Measurements from ENCODE around the gene CFL2.
A peak's percentile ranks its signal among the peaks of the same experiment; 100 is the strongest.

The CFL2 gene

GRCh38 chr14:34699873-34700621 is 14.3 kb downstream of the CFL2 start (continued):
- peak; percentile 41; the same call in 1 of the 2 replicates for TF ChIP-seq ZNF518A (tag by site-specific recombination; conservative IDR thresholded peaks at IDR 0.05; ENCODE audit: low read depth)
- TF ChIP-seq ZSCAN16 (tag by site-specific recombination; IDR thresholded peaks at IDR 0.05) = no peak
- no peak for TF ChIP-seq ZNF514 (tag by site-specific recombination; IDR thresholded peaks at IDR 0.05)
- peak; percentile 14; the same call in 1 of the 2 replicates for TF ChIP-seq ZNF513 (tag by site-specific recombination; IDR thresholded peaks at IDR 0.05)
- peak; percentile 83; the same call in 1 of the 2 replicates for TF ChIP-seq ZSCAN23 (tag by site-specific recombination; IDR thresholded peaks at IDR 0.05)
- no peak for TF ChIP-seq ZNF670 (tag by site-specific recombination; IDR thresholded peaks at IDR 0.05; ENCODE audit: low read depth)
- TF ChIP-seq ZNF660 (tag by site-specific recombination; IDR thresholded peaks at IDR 0.05) = no peak
- TF ChIP-seq ZNF311 (tag by site-specific recombination; IDR thresholded peaks at IDR 0.05; ENCODE audit: borderline replicate concordance) = no peak
- TF ChIP-seq PRDM10 (tag by site-specific recombination; IDR thresholded peaks at IDR 0.05) = peak; percentile 90
- TF ChIP-seq FEZF1 (tag by site-specific recombination; IDR thresholded peaks at IDR 0.05) = peak; percentile 66
- TF ChIP-seq KLF16 (tag by site-specific recombination; IDR thresholded peaks at IDR 0.05) = 0 out of 2 replicates have a peak, but pooled peaks have one; percentile 37
- TF ChIP-seq, protein P1, sequence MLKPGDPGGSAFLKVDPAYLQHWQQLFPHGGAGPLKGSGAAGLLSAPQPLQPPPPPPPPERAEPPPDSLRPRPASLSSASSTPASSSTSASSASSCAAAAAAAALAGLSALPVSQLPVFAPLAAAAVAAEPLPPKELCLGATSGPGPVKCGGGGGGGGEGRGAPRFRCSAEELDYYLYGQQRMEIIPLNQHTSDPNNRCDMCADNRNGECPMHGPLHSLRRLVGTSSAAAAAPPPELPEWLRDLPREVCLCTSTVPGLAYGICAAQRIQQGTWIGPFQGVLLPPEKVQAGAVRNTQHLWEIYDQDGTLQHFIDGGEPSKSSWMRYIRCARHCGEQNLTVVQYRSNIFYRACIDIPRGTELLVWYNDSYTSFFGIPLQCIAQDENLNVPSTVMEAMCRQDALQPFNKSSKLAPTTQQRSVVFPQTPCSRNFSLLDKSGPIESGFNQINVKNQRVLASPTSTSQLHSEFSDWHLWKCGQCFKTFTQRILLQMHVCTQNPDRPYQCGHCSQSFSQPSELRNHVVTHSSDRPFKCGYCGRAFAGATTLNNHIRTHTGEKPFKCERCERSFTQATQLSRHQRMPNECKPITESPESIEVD (tag by site-specific recombination; IDR thresholded peaks at IDR 0.05) = peak; percentile 91; the same call in 1 of the 2 replicates
- no peak for TF ChIP-seq ZNF792 (tag by site-specific recombination; IDR thresholded peaks at IDR 0.05)
- TF ChIP-seq ZNF837 (tag by site-specific recombination; IDR thresholded peaks at IDR 0.05) = no peak
- no peak for TF ChIP-seq ZNF571 (tag by site-specific recombination; IDR thresholded peaks at IDR 0.05)
- TF ChIP-seq ZNF26 (tag by site-specific recombination; IDR thresholded peaks at IDR 0.05) = no peak
- no peak for TF ChIP-seq ZNF521 (tag by site-specific recombination; IDR thresholded peaks at IDR 0.05)
- peak; percentile 97 for TF ChIP-seq INSM2 (tag by site-specific recombination; IDR thresholded peaks at IDR 0.05)
- TF ChIP-seq ZNF530 (tag by site-specific recombination; IDR thresholded peaks at IDR 0.05; ENCODE audit: low read depth) = no peak
- TF ChIP-seq ZNF394 (tag by site-specific recombination; IDR thresholded peaks at IDR 0.05; ENCODE audit: borderline replicate concordance) = peak; percentile 92
- TF ChIP-seq ZNF202 (tag by site-specific recombination; IDR thresholded peaks at IDR 0.05; ENCODE audit: borderline replicate concordance) = no peak
- TF ChIP-seq ZNF146 (tag by site-specific recombination; IDR thresholded peaks at IDR 0.05) = peak; percentile 28; the same call in 1 of the 2 replicates
- no peak for TF ChIP-seq ZNF501 (tag by site-specific recombination; IDR thresholded peaks at IDR 0.05)
- TF ChIP-seq ZNF426 (tag by site-specific recombination; IDR thresholded peaks at IDR 0.05) = no peak
